DMS53 treated with DMSO at 0.1 percent for 48 hours (cell line): ENCODE measurements around the gene DBI.

ENCODE experiments used
- DNase-seq: peaks from one replicate; lab custom pipeline; 2025; ENCODE audit not compliant: unreplicated experiment; lab: John Stamatoyannopoulos, UW

Gene DBI

GRCh38 chr2:119366649-119367471 lies at the start of gene DBI, which contains the start of gene C2orf76:
Gene DBI (plus strand): TSS chr2:119366977. CDS start chr2:119367052, 75 bp downstream.
Gene C2orf76 (minus strand): TSS chr2:119366834. CDS start chr2:119339959, 26,875 bp downstream.
- peak; percentile 93 for DNase-seq

GRCh38 chr2:119317554-119317953 lies 49.2 kb upstream of the DBI start:
- DNase-seq, result no peak

GRCh38 chr2:119319593-119319992 lies 47.2 kb upstream of the DBI start:
- no peak for DNase-seq

GRCh38 chr2:119323459-119323858 lies 43.3 kb upstream of the DBI start:
- no peak for DNase-seq

GRCh38 chr2:119324685-119325270 lies 42.0 kb upstream of the DBI start:
- no peak for DNase-seq

GRCh38 chr2:119326938-119327337 lies 39.8 kb upstream of the DBI start:
- no peak for DNase-seq

- DNase-seq, result no peak
Measured at GRCh38 chr2:119327431-119327830, 39.3 kb upstream of the DBI start.

- DNase-seq, result no peak
Measured at GRCh38 chr2:119332953-119333352, 33.8 kb upstream of the DBI start.

GRCh38 chr2:119333360-119333759 lies 33.4 kb upstream of the DBI start:
- DNase-seq, result no peak

GRCh38 chr2:119333833-119334232 lies 32.9 kb upstream of the DBI start:
- no peak for DNase-seq

- DNase-seq, result no peak
Measured at GRCh38 chr2:119337749-119338148, 29.0 kb upstream of the DBI start.

- no peak for DNase-seq
Measured at GRCh38 chr2:119338272-119338671, 28.5 kb upstream of the DBI start.

- DNase-seq, result no peak
Measured at GRCh38 chr2:119338826-119339561, 27.8 kb upstream of the DBI start.

- DNase-seq, result no peak
Measured at GRCh38 chr2:119339562-119339923, 27.2 kb upstream of the DBI start.

GRCh38 chr2:119341684-119342083 lies 25.1 kb upstream of the DBI start:
- DNase-seq, result no peak

GRCh38 chr2:119349289-119349688 lies 17.5 kb upstream of the DBI start:
- no peak for DNase-seq

GRCh38 chr2:119350311-119350998 lies 16.3 kb upstream of the DBI start:
- DNase-seq, result no peak

GRCh38 chr2:119352357-119352756 lies 14.4 kb upstream of the DBI start:
- DNase-seq, result no peak

GRCh38 chr2:119354860-119355259 lies 11.9 kb upstream of the DBI start:
- no peak for DNase-seq

GRCh38 chr2:119359774-119360173 lies 7.0 kb upstream of the DBI start:
- no peak for DNase-seq

- no peak for DNase-seq
Measured at GRCh38 chr2:119360423-119360966, 6.3 kb upstream of the DBI start.
